HG03175 (cell line): Measurements from ENCODE around the gene KDF1.

Experiments
- ATAC-seq: cut with Tn5 transposase; IDR thresholded peaks from one replicate; pipeline ENCODE4 v1.9.1; 2021; ENCODE audit warnings: mild to moderate bottlenecking, moderate library complexity; ENCODE audit not compliant: unreplicated experiment

The KDF1 gene, protein sequence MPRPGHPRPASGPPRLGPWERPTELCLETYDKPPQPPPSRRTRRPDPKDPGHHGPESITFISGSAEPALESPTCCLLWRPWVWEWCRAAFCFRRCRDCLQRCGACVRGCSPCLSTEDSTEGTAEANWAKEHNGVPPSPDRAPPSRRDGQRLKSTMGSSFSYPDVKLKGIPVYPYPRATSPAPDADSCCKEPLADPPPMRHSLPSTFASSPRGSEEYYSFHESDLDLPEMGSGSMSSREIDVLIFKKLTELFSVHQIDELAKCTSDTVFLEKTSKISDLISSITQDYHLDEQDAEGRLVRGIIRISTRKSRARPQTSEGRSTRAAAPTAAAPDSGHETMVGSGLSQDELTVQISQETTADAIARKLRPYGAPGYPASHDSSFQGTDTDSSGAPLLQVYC

GRCh38 chr1:26959722-26960624 lies at the start of gene KDF1:
Gene KDF1 (minus strand): TSS chr1:26960468. CDS start chr1:26952380, 8,088 bp downstream.
- no peak for ATAC-seq

DNA sequence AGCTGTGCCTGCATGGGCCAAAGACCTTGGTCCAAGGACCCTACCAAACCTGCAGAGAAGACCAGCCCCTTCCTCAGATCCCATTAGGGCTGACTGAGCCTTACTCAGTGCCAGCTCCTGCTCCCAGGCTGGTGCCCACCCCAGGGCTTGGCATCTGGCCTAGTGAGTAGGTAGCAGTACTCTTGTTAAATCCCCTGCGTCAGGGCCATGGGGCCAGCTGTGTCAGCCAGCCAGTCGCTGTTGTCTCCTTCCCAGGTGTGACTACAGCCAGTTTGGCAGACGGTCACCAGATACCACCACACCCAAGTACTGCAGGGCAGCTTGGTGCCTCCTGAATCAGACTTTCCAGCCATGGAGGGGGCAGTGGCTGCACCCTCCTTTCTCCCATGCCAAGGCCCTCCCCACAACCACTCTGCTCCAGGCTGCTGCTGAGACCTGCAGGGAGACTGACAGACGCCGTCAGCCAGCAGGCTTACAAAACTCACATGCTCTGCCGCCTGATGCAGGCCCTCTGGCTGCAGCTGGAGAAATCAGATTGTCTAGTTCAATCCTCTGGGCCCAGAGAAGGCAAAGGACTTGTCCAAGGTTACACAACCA lies 49.4 kb upstream of the KDF1 start:
- no peak for ATAC-seq

- no peak for ATAC-seq
These were observed 47.8 kb upstream of the KDF1 start for GRCh38 chr1:27007909-27008582.

DNA sequence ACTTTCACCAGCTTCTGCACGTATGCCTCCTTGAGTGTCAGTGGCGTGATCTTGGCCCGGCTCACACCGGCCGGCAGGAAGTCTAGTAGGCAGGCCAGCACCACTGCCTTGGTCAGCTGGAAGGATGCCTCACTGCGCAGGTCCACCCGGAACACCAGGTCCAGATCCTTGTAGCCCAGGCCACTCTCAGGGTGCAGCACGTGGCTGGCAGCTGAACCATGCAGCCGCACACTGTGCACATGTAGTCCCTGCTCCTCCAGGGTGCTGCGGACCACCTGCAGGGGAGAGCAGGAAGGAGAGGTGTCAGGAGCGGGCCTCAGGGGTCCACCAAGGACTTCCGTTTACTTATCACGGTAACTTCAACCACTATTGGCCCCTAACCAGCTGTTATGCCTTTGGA lies 46.4 kb upstream of the KDF1 start:
- ATAC-seq: no peak

GRCh38 chr1:27005648-27006496 lies 45.6 kb upstream of the KDF1 start:
- no peak for ATAC-seq

GRCh38 chr1:27005166-27005530 lies 44.9 kb upstream of the KDF1 start:
- no peak for ATAC-seq

GRCh38 chr1:27004471-27005165 lies 44.4 kb upstream of the KDF1 start:
- ATAC-seq: no peak

GRCh38 chr1:27003745-27004470 lies 43.6 kb upstream of the KDF1 start:
- no peak for ATAC-seq

GRCh38 chr1:27001570-27002360 lies 41.5 kb upstream of the KDF1 start:
- no peak for ATAC-seq

- ATAC-seq: no peak
These were observed 40.7 kb upstream of the KDF1 start for GRCh38 chr1:27000817-27001460.

DNA sequence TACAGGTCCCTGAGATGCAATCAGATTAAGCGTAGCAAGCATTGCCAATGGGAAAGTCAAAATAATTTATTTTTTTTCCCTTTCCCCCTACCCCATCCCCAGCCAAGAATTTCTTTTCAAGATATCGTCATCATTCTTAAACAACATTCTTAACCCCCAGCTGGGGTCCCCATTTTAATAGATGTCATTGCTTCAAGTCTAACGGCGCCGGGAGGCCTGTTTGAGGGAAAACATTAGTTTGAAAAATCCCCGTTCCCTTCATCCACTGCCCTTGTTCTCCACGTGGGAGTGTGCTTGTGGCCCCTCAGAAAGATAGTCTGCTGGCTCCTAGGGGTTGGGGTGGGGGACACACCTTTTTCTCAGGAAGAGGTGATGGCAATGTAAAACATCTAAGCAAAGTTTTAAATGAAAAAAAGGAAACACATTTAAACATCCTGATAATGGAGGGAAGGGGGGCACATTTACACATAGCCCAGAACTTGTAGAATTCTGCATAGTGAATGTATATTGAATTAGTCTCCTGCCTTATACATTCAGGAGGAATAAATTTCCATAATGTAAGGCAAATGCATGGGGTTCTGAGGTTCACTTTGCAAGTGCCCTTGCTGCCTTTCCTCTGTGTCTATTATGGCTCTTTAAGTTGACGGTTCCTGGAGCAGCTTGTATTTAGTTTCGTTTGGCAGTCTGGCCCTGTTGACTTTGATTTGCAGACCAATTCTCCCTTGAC lies 40.0 kb upstream of the KDF1 start:
- no peak for ATAC-seq

- no peak for ATAC-seq
These were observed 39.2 kb upstream of the KDF1 start for GRCh38 chr1:26999440-26999987.

DNA sequence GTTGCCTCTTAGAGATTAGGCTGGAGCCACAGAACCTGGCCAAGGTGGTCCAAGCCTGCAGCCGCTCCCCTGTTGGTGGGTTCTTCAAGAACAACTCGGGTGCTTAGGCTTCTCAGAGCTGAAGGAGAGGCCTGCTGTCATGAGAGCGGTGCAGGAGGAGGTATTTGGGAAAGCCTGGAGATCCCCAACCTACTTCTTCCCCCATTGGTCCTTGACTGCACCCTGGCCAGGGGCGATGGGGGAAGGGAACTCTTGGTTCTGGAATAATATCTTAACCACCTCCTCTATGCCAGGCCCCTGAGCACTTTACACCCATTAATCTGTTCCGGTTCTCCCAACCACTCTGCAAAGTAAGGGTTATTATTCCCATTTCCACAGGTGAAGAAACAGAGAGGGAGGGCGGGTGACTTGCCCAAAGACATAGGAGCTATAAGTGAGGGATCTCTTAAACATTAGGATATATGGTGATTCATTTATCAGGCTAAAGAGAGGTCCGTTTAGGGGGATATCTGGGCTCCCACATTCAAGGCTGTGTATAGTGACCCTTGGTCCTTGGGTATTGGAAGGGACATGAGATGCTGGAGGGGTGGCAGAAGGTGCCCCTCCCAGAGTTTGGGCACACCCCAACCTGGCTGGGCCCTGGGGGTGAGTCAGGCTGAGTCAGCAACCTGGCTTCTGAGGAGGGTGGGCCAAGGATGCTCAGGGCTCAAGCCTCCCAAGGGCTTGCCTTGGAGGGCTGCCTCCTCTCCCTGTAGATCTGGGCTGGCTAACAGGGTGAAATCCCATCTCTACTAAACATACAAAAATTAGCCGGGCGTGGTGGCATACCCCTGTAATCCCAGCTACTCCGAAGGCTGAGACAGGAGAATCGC lies 38.4 kb upstream of the KDF1 start:
- no peak for ATAC-seq

DNA sequence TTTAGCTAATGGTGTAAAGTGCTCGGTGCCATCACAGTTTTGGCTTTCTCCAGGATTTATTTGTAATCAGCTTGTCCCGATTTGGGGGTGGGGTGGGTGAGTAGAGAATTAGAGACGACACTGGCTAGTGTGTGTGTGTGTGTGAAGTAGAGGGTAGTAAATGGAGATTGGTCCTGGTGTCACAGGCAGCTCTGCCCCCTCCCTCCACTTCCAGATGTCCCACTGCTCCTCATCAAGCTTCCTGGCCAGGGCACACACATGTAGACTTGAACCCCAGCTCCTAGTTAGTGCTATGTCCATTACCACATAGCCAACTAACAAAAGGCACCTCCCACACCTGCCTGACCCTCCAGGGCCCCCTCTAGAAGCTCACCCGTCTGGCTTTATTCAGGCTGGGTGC lies 36.4 kb upstream of the KDF1 start:
- no peak for ATAC-seq

GRCh38 chr1:26996024-26996423 lies 35.8 kb upstream of the KDF1 start:
- ATAC-seq: no peak
